Measurements from ENCODE around the gene LNX1.

Gene LNX1

DNA sequence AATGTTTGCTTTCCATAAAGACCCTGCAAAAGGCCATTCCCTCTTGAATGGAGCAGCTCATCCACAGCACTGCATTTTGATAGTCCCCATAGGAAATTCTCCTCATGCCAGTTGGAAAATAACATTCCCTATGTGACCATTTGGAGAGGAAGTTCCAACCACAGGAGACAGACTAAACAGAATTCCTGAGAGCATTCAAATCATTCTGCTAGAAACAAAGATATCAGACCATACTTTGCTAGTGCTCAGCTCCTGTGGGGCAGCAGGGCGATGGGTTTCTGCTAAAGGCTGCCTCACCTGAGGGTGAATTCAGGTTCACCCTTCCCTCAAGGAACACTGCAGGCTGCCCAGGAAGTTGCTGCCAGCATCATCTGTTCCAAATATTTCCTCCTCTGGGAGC lies 58.8 kb downstream of the LNX1 start:
- DNase-seq: no peak

DNA sequence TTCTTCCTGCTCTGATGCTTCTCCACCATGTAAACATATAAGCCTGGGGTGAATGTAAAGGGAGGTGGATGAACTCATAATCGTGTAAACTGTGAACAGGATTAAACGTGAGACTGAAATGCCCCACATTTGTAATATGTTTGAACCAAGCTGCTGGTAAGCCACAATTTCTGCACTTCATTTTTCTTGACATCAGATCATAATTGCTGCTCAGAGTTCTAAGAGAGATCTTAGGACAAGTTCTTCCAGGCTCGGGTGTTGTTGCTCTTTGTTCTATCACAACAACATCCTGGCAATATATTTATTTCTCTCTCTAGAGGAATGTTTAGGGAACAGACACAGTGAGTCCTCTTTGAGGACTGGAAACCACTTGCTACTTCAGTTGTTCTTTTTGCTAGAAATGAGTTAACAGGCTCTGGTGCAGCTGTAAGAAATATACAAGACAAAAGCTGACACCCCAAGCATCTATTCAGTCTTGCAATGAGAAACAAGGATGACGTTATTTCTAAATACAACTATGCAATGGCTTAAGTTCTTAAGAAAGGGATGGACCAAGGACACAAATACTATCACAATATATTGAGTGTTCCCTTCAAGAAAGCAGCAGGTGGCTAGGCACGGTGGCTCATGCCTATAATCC lies 59.6 kb downstream of the LNX1 start:
- DNase-seq: no peak

DNA sequence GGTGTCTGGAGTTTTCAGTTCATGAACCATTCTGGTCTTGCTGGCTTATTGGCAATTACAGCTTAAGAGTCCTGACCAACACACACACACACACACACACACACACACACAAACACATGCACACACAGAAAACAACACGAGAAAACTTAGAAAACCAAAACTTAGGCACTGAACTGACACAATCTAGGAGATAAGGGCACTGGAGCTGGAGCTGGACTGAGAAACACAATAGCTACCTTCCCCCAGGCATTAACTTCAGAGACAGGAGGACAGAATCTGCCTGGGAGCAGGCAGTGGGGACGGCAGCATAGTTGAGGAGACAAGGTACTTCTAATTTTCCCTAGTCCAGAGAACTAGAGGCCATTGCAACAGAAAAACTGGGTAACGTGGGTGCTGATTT lies 62.3 kb downstream of the LNX1 start:
- DNase-seq: no peak

DNA sequence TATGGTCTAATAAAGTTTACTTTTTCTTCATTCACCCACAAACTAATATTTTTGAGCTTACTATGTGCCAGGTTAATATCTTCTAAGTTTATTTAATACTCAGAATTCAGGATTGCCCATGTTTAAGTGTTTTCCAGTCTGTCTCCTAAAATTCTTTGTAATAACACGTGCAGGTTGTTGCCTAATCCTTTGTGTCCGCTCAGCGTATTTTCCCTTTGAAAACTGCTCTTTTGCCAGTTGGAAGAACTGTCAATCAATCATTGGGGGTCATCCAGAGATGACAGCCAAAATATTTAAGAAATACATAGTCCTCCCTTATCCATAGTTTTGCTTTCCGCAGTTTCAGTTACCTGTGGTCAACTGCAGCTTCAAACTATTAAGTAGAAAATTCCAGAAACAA lies 63.4 kb downstream of the LNX1 start:
- DNase-seq: no peak

DNA sequence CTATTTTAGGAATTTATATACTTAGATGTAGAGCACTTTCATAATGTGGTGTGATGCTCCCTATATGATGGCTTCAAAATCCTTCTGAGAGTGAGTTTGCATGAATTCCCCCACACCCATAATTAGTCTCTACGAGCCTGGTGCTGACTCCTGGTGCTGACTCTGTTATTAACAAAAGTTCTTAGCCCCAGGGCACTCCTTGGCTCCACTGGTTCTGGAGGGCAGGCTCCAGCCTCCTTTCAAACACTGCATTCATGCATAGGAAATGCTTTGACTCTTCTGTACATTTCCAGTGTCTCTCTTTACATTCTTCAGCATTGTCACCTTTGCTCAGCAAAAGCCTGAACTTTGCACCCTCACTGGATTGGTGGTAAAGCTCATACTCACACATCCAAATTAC lies 64.0 kb downstream of the LNX1 start:
- DNase-seq: no peak

DNA sequence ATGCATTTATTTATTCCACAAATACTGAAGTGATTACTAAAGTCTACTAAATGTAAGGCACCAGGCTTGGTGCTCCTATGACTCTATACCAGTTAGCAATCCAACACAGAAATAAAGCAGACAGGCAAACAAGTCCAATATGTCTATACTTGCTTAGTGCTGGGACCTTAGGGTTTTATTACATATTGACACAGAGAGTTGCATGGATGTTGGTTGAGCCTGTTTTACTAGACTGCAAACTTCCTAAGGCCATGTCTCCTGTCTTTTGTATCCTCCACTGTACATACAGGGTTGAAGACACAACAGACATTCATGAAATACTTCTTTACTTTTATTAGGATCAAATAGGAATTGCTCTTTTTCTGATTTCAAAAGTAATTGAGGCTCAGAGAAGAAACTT lies 69.0 kb downstream of the LNX1 start:
- DNase-seq: no peak

DNA sequence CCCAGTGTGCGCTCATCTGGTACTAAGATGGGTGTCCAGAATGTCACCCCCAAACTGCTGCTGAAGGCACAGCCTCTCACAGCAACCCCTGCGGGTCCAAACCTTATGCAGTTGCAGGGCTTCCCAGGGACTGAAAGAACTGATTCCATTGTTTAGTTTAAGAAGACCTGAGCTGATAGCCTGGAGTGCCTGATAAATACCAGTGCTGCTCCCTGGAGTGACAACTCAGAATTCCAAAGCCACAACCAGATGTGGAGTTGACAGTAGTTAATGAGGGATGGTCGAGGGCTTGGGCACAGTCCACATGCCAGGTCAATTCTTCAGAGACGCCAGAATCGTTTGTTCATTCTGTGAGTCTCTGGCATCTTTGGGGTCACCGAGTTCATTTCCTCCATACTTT lies 71.2 kb downstream of the LNX1 start:
- no peak for DNase-seq

DNA sequence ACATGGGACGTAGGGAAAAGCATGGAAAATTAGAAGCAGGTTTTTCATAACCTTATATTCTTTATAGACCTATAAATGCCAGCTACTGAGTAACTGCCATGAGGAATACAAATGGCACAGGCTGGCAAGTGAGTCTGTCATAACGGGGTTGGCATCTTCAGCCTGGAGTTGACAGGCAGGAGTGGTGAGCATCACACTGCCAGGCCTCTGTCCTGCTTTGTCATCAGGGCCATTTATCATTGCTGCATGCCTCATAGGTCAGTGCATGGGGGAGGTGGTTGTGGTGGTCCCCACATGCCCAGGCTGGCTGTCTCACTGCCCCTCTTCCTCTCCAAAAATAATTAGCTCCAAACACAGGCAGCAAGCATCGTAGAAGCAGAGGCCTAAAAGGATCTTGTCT lies 72.5 kb downstream of the LNX1 start:
- DNase-seq: no peak

DNA sequence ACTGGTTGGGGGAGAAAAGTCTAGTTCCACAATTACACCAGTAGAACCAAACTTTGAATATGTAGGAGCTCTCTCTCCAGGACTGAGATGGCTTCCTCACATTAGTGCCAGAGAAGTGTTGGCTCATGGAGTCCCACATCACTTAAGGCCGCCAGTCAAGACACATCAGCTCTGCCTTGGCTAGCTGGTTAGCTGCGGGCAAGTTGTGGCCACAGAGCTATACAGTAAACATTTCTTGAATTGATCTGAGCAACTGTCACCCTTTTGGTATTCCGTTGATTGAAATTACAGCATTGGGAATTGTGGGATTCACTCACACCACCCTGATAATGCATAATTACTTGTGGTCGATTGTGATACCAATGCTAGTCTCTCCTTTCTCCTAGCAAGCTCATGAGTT lies 76.2 kb downstream of the LNX1 start:
- no peak for DNase-seq

DNA sequence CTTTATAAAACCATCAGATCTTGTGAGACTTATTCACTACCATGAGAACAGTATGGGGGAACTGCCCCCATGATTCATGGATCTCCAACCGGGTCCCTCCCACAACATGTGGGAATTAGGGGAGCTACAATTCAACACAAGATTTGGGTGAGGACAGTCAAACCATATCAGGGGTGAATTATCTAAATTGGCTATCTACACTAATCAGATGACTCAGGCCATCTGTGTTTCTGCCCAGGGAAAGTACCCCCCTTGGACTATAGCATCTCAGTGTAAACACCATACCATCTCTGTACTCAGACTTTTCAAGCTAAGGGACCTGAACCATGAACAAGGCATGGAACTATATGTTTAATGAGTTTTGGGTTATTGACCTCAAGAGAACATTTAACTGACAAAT lies 76.8 kb downstream of the LNX1 start:
- no peak for DNase-seq

DNA sequence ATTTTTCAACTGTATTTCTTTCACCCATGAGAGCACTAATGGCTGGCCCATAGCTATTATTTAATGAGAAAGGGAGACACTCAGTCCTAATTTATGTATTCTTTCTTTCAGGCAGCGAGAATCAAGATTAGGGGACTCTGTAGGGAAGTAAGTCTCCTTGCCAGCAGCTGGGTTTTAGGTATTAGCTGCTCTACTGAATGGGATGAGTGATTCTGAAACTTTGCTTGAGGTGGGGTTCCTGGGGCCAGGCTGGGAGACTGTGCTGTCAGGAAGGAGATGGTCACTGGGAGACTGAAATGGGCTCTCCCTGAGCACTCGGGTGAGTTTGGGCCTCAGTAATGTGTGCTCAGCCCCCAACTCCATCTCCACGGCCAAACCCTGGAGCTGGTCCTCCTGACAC lies 78.7 kb downstream of the LNX1 start:
- DNase-seq: no peak

DNA sequence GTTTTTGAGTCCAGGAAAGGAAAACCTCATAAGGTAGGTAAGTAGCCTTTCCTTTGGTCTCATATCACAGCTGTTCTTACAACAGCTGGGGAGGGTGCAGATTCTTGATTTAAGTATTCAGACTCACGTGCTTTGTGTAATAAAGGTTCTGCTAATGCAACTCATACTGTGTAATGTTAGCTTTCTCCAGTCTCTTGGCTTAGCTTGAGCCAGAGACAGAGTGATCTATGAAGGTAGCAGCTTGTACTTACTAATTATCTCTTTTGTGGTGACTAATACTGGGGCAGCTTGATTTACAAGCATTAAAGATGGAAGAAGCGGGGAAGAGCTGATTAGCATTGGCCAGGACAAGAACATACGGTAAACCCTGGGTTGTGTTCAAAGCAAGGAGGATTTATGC lies 80.3 kb downstream of the LNX1 start:
- DNase-seq: no peak

DNA sequence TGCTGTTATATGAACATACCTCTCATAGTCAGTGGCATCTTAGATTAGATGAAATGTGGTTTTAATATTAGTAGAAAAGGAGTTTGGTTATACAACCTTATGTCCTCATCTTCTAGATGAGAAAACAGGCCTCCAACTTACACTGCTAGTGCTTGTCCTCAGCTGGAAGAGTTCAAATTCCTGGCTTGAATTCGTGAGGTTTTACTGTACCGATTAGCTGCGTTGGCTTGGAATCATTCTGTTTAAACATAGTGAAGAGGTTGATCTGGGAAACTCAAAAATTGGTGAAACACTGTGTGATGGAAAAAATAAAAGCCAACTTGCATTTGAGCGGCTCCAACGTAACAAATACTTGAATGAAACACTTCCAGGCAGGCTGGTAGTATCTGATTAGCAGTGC lies 81.0 kb downstream of the LNX1 start:
- no peak for DNase-seq

DNA sequence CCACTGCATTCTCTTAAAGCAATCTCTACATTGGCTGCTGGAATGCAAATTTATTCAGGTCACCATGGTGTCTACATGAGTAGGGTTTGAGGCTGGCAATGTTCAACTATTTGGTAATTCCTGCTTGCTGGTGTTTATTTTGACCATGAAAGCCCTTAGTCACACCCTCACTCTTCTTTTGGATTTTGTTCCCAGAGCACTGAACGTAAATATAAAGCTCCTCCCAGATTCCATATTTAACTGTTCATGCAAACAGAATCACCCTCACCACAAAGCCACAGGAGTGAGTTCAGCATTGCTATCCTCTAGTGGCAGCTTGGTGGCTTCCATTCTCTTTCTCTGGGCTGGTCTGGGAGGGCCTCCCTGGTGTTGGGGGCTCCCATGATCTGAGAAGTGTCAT lies 82.8 kb downstream of the LNX1 start:
- DNase-seq: no peak

DNA sequence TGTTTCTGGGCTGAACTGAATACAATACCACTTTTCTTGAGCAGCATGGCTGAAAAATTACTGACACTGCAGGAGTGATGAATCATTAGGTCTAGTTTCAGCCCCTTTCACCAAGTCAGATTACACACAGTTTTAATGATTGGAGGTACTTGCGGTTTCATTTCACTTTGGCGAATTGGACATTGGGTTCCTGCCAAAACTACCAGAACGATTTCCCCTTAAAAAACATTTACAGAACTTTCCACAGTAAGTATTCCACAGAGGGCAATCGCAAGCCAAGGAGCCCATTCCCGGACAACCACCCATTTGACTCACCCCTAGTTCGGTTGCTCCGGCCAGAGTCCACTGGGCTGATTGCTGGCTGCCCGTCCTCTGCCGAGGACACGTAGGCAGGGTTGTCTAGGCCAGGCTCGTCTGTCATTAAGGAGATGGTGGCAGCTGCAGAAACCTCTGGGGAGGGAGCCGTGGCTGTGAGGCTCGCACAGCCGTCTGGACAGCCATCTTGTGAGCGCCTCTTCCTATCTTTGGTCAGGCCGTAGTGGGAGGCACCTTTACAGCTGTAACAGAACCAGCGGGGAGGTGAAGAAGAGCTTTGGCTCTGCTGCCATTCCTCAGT lies 83.5 kb downstream of the LNX1 start:
- DNase-seq: no peak

DNA sequence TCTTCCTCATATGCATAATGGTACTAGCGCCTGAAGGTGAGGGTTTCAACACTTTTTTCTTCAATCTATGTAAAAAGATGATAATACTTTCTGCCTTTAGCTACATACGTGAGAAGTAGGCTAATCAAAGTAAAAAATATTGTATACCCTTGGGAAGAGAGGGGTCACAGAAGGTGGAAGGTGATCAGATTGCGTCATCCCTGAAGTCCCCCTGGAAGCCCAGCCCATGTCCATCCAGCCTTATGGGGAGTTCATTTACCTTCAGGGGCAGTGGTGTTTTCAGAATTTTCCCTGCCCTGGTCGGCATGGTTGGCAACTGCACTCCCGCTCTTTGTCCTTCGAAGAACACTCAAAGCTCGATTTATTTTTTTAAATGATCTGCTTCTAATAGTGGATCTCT lies 84.2 kb downstream of the LNX1 start:
- no peak for DNase-seq

DNA sequence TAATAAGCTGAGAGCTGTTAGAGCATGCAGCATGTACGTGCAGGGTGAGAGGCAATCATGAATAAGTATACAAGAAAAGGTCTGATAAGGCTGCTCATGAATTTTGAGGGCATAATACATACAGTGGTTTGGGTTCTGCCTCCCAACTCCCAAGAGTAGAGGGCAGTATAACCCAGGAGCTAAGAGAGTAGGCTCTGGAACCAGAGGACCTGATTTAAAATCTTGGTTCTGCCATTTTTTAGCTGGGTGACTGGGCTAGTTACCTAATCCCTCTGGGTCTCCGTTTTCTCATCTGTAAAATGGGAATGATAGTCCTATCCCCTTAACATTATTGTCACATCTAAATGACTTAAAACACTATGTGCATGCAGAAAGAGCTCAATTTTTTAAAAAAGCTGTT lies 85.3 kb downstream of the LNX1 start:
- no peak for DNase-seq

DNA sequence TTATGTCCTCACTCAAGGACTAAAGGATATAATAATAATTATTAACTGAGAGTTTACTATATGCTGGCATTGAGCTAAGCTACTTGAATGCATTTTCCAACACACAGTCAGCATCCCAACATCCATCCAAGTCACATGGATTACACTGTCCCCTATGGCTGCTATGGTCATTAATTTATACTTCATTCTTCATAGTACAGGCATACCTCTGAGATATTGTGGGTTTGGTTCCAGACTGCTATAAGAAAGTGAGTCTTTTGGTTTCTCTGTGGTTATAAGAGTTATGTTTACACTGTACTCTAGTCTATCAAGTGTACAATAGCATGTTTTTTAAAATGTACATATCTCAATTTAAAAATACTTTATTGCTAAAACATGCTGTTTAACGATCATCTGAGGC lies 89.2 kb downstream of the LNX1 start:
- DNase-seq: no peak

DNA sequence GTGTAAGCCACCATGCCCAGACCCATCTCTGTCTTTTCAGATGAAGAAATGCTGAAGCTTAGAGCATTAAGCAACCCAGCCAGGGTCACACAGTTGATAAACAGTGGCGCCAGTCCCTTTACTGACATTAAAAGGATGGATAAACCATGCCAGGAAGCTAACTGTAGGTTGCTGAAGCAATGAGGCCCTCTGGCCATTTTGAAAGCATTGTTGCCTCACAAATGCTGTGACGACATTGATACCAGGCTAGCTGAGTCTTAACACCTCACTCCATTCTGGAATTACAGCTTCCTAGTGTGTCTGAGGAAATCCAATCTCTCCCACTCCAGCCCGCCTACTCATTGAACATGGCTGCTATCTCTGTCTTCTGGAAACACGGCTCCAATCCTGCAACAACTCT lies 89.7 kb downstream of the LNX1 start:
- DNase-seq: no peak

DNA sequence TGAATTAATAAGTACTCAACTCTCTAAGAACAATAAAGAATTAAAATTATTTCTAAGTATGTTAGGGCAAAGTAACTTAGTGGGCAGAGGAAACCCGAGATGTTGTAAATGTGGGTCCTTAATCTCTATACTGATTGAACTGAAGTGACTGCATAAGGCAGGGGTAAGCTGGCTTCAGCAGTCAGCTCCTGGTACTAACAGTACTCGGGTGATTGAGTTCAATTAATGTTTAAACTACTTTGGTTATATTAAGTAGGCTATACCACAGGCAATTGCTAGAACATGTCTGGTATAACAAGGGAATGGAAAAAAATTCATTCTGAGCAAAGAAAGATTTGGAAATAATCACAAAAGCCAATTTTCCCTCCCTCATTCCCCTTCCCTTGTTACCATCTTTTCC lies 90.7 kb downstream of the LNX1 start:
- no peak for DNase-seq

DNA sequence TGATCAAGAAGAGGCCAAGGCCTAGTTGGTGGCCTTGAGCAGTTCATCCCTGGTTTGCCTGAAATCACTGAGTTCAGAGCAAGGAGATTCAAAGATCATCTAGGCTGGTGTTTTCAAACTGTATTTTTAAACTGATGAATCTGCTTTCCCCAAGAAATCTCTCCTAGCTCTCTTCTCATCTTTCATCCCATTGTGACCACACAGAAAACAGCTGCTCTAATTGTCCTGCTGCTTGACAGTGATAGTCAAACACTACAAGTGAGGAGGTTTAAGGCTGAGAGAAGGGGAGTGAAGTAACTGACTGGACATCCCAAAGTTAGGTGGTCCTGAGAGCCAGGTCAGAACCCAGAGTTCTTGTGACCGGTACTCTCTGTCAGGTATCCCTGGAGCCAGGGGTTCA lies 91.5 kb downstream of the LNX1 start:
- DNase-seq: no peak

DNA sequence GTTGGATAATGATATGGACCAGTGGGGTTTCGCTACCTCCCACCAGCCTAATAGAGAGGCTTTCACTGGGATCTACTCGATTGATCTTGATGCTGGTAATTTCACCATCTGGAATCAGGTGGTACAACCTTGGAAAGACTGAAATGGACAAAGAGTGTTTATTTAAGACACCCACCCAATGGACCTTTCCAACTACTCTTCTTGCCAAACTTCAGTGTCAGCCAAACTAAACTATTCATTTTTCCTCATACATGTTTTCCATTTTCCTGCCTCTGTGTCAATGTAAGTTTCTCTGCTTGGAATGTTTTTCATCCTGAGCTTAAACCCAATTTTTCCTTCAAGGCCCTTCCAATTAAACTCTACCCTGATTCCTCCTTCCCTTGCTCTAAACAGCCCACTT lies 92.6 kb downstream of the LNX1 start:
- no peak for DNase-seq

DNA sequence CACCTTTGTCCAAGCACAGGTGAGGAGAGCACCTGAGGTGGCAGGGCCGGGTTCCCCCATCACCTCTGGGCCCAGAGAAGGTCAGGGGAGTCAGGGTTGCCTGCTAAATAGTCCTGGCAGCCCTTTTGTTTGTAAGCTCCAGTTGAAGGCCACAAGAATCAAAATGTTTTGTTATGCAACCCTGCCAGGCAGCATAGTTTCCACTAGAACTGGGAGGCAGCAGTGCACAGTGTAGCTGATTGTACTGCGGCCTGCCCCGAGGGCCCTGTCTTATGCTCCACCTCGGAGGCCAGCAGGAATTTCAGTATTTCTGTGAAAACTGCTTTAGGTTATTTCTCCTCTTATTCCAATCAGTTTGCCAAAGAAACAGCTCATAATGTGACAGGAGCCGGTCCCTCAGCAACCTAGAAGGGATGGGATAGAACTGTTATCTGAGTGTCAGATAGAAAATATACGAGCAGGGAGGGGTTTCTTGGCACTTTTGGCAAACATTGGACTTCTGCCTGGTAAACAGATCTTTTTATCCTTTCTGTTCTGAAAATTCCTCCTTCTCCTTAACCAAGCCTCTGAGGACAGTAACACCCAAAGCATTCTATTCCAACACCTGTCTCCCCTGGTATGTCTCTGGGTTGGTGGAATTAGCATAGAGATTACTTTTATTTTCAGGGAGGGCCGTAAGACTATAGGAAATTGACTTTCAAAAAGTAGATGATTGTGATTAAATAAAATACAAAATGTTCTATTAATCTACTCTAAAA lies 93.6 kb downstream of the LNX1 start:
- no peak for DNase-seq

DNA sequence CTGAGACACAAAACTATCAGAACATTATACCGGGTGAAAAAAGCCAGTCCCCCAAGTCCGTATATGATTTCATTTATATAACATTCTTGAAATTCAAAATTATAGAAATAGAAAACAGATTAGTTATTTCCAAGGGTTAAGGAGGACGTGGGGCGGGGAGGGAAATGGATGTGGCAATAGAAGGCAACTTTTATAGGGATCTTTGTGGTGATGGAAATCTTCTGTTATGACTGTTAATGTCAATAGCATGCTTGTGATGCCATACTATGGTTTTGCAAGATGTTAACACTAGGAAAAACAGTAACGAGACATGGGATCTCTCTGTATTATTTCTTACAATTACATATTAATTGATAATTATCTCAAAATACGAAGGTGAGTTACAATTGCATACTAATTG lies 96.4 kb downstream of the LNX1 start:
- no peak for DNase-seq
